Endothelial cell of umbilical vein (primary cell): ENCODE data around the gene MAMDC2.

Experiments
- CTCF ChIP-seq, 2 donors: IDR thresholded peaks; 1 replicate in 1 of 2; 2 replicates in 1 of 2; pipeline ENCODE4 v1.5.1; 2011; ENCODE audit warnings: low read length in 2 of 2, mild to moderate bottlenecking in 2 of 2, moderate library complexity in 2 of 2, control low read depth in 1 of 2, inconsistent platforms in 1 of 2, low read depth in 1 of 2; ENCODE audit not compliant: insufficient read depth in 1 of 2; ENCODE audit errors: extremely low read depth in 1 of 2
- EZH2 ChIP-seq: IDR thresholded peaks from 2 replicates; pipeline ENCODE4 v1.6.1; 2012; ENCODE audit warnings: borderline replicate concordance, low read depth, mild to moderate bottlenecking, moderate library complexity, low read length, inconsistent platforms; ENCODE audit not compliant: severe bottlenecking
- POLR2A ChIP-seq: IDR thresholded peaks from 2 replicates; pipeline ENCODE4 v1.6.1; 2012; ENCODE audit warnings: low read depth, mild to moderate bottlenecking, control low read depth, low read length
- TF ChIP-seq, protein P1 (sequence below): IDR thresholded peaks from 2 replicates; pipeline ENCODE4 v1.6.1; 2011; ENCODE audit not compliant: insufficient read depth, insufficient read length

- TF ChIP-seq, protein P1, sequence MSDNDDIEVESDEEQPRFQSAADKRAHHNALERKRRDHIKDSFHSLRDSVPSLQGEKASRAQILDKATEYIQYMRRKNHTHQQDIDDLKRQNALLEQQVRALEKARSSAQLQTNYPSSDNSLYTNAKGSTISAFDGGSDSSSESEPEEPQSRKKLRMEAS, result no peak
- TF ChIP-seq CTCF (IDR thresholded peaks at IDR 0.05; ENCODE audit: extremely low read depth in 1 of 2, insufficient read depth in 1 of 2, low read depth in 1 of 2, low read length in 2 of 2) (no peak), EZH2 (no peak), POLR2A (no peak)
Observed at GRCh38 chr9:70085241-70085640, 41.6 kb downstream of the MAMDC2 start.
